Fibroblast of peridontal ligament (primary cell): Measurements from ENCODE around the gene DAB2IP.
"Not testable (repeated sequence)": the region's sequence is repeated elsewhere in the genome, so short reads cannot be mapped to it uniquely, and the experiment has no call there.

Source experiments
- DNase-seq: peaks from one replicate; pipeline ENCODE4 v3.0.0-alpha.2; 2010; ENCODE audit errors: extremely low read depth

The DAB2IP gene

GRCh38 chr9:121644040-121644439, 7.4 kb upstream of the DAB2IP start:
- not testable (repeated sequence) for DNase-seq

GRCh38 chr9:121645003-121645402, 6.4 kb upstream of the DAB2IP start:
- DNase-seq: no peak

- DNase-seq: no peak
Measured at GRCh38 chr9:121645853-121646807, 5.3 kb upstream of the DAB2IP start.

GRCh38 chr9:121646992-121647391, 4.4 kb upstream of the DAB2IP start:
- no peak for DNase-seq

- no peak for DNase-seq
Measured at GRCh38 chr9:121648172-121648571, 3.3 kb upstream of the DAB2IP start.

- DNase-seq: no peak
Measured at GRCh38 chr9:121648799-121649198, 2.6 kb upstream of the DAB2IP start.

- DNase-seq: no peak
Measured at GRCh38 chr9:121649476-121650216, 1.8 kb upstream of the DAB2IP start.

GRCh38 chr9:121650217-121651007, 1.0 kb upstream of the DAB2IP start:
- no peak for DNase-seq

- DNase-seq: no peak
Measured at GRCh38 chr9:121651008-121651294, 483 bp upstream of the DAB2IP start.

- DNase-seq: no peak
Measured at GRCh38 chr9:121652021-121652837, 795 bp downstream of the DAB2IP start.

GRCh38 chr9:121652838-121653231, 1.4 kb downstream of the DAB2IP start:
- DNase-seq: no peak

- DNase-seq: no peak
Measured at GRCh38 chr9:121654499-121655140, 3.2 kb downstream of the DAB2IP start.

GRCh38 chr9:121655231-121655755, 3.9 kb downstream of the DAB2IP start:
- no peak for DNase-seq

- no peak for DNase-seq
Measured at GRCh38 chr9:121656941-121657470, 5.6 kb downstream of the DAB2IP start.

- DNase-seq: no peak
Measured at GRCh38 chr9:121658166-121658565, 6.7 kb downstream of the DAB2IP start.

GRCh38 chr9:121658591-121658990, 7.2 kb downstream of the DAB2IP start:
- no peak for DNase-seq

GRCh38 chr9:121660367-121660766, 8.9 kb downstream of the DAB2IP start:
- no peak for DNase-seq

GRCh38 chr9:121660876-121661275, 9.4 kb downstream of the DAB2IP start:
- DNase-seq: no peak

GRCh38 chr9:121661328-121661727, 9.9 kb downstream of the DAB2IP start:
- no peak for DNase-seq

- DNase-seq: no peak
Measured at GRCh38 chr9:121662359-121662758, 10.9 kb downstream of the DAB2IP start.
